ENCODE data around the gene C16orf92.

The C16orf92 gene

GRCh38 chr16:29989111-29989858, 33.7 kb upstream of the C16orf92 start:
- no peak for FAIRE-seq

DNA sequence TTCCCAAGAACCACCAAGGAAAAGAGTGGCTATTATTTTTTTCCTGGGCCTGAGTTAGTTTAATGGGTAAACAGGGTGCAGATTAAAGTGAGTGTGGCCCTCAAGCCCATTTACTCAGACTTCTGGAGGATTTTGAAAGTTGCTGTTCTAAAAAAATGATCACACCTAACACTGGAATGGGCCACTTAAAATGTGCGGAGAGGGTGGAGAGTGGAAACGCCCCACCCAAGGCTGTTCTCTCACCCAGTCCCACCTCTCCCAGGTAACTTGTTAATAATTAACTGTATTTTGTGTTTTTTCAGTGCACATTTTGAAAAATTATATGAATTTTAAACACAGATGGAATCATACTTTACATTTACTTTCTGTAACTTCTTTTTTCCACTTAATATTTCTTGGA, 33.0 kb upstream of the C16orf92 start:
- FAIRE-seq: no peak

GRCh38 chr16:29990883-29991570, 32.0 kb upstream of the C16orf92 start:
- FAIRE-seq: no peak

GRCh38 chr16:29991571-29991904, 31.5 kb upstream of the C16orf92 start:
- no peak for FAIRE-seq

- peak; percentile 4 for FAIRE-seq
These were observed 30.5 kb upstream of the C16orf92 start for GRCh38 chr16:29992344-29992967.

DNA sequence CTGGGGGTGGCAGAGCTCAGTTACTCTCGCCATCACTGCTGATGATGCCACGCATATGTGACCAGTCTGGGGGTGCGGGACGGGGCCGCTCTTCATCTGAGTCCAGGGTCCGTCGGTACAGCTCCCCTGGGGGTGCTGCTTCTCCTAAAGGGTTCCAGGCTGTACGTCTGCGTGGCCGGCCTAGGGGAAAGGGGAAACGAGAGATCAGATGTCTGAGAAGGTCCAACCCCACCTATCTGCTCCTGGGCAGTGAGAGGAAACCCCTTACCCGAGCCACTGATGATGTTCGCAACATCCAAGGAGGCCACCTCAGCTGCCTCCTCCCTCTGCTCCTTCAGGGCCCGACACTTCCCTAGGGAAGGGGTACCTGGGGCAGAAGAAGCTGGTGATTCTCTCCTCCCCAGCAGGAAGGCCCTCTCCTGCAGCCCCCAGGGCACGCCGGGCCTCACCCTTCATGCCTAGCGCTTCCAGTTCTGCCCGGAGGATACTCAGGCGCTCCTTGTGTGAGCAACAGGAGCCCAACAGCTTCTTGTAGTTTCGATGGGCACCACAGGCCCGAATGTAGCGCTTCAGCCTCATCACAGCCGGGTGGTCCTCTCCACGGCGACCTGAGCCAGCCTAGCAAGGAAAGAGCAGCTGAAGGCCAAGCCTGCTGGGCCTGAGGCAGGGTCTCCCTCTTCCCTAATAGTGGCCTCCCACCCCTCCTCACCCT, 29.7 kb upstream of the C16orf92 start:
- FAIRE-seq: no peak

DNA sequence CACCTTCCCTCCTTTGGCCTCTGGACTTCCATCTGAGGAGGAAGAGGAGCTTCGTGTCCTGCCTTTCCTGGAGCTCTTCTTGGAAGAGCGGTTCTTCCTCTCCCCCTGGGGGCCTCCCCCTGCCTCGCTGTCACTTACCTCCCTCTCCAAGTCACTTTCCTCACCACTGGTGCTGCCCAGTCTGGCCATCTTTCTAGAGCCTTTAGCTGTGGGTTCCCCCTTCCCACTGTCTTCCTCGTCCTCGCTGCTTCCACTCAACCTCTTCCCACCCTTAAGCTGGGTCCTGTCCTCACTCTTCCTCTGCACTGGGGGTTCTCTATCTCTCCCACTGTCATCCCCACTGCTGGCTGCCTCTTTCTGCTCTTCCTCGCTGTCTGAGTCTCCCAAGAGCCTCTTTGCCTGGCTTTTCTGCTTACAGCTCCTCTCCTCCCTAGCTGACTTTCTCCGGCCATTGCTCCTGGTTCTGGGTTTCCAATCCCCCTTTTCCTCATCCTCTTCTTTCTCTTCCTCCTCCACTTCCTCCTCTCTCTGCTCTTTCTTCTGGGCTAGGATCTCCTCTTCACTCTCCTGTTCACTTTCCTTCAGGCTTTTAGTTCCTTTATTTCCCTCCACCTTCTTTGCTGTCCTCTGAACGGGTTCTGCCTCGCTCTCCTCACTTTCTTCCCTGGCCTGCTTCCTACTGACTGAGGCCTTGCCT, 28.9 kb upstream of the C16orf92 start:
- no peak for FAIRE-seq

DNA sequence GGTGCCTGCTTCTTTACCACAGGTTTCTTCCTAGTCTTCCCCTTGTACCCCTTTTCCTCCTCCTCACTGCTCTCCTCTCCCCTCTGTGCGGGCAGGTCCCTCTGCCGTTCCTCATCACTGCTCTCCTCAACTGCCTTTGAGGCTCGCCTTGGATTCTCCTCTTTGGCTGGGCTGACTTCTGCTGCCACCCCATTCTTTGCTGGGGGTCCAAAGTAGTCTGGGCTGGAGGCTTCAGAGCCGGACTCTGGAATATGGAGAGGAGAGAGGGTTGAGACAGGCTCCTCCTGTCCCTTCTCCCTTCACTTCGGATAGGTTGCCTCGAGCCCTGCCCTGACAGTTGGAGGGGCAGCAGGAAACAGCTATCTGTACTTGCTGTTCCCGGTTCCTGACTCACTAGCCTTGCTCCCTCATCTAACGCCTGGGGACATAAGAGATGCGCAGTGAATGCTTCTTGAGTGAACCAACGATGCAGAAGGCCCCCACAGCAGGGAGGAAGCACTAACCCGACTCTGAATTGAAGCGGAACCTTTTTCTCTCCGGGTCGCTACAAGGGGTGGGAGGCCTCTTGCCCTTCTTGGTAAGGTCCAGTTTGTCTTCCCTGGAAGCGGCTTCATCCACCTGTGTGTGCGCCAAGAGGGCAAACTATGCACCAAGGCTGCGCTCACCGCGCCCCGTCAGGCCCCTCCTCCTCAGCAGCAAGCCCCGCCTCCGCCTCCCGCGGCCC, 28.2 kb upstream of the C16orf92 start:
- FAIRE-seq: no peak

DNA sequence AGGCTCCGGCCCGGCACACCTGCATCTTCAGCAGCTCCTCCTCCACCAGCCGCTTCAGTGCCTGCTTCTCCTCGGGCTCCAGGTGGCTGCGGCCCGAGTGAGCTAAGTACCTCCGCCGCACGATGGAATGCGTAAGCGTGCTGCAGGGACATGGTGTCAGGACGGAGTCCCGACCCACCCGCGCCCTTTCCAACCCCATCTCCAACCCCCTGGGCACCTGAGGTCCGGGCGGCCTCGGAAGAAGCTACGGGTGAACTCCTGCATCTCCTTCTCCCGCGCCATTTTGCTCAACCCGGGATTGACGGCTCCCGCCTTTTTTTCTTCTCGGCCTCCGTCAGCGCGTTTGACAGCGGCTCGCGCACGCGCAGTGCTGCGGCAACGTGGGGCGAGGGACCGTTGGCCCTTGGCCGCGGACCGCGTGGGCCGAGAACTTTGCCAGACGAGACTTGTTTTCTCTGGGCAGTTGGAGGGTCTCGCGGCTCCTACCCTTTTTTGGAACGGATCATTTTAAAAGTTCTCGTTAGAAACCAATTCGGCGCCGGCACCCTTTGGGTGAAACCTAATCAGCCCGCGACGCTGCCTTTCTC, 27.6 kb upstream of the C16orf92 start, which contains the start of gene HIRIP3:
TSS of gene HIRIP3 (minus strand) at position 294 of the 587 bp plus-strand sequence. CDS start at position 282, 12 bp downstream.
- no peak for FAIRE-seq

DNA sequence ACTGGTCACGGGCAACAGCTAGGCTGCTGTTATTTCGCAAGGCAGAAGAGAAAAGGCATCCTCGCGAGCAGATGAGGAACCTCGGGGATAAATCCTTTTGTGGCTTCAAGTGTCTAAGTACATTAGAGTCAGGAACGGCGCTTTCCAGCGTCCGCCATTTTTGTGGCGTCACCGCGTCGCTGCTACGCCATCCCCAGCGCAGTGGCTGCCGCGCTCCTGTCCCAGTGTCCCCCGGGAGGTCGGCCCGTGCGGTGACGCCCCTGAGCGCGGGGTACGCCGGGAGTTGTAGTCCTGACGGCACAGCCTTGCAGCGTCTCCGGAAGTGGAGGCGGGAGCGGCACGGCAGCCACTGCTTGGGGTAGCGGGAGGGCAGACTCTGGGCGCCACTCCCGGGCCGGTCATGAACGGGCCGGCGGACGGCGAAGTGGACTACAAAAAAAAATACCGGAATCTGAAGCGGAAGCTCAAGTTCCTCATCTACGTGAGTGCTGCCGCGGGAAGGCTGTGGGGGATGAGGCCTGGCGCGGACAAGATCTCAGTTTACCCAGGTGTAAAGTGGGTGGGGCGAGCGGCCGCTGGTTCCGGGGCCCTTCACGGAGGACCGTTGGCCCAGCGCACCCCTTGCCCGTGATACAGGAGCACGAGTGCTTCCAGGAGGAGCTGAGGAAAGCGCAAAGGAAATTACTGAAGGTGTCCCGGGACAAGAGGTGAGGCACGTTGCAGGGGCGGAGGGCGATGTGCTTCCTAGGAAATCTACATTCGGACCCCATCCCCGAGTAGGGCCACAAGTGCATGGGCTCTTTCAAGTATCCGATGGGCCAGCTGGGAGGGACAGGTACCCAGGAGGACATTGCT, 26.9 kb upstream of the C16orf92 start, which contains the start of gene INO80E:
TSS of gene INO80E (plus strand) at position 331 of the 855 bp plus-strand sequence. CDS start at position 401, 70 bp downstream.
- peak; percentile 72 for FAIRE-seq

- no peak for FAIRE-seq
These were observed 26.2 kb upstream of the C16orf92 start for GRCh38 chr16:29996766-29997250.

GRCh38 chr16:29999605-30000004, 23.4 kb upstream of the C16orf92 start:
- no peak for FAIRE-seq

- no peak for FAIRE-seq
These were observed 22.0 kb upstream of the C16orf92 start for GRCh38 chr16:30000735-30001631.

GRCh38 chr16:30002614-30003346, 20.2 kb upstream of the C16orf92 start:
- no peak for FAIRE-seq

- FAIRE-seq: no peak
These were observed 19.2 kb upstream of the C16orf92 start for GRCh38 chr16:30003670-30004423.

DNA sequence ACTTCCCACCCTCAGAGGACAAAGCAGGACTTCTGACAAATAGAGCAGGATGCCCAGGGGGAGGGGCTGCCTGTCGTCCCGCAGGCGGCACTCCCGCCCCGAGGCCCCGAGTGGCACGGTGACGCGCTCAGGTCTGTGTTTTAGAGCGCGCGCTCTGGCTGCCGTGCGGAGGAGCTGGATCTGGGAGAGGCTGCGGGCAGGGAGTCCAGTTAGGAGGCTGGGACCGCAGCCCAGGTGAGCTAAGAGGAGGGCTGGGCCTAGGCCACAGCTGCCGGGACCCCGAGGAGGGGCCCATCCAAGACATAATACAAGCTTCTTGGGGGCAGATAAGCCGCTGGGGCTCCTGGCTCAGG, 18.6 kb upstream of the C16orf92 start:
- FAIRE-seq: no peak

GRCh38 chr16:30004811-30005242, 18.2 kb upstream of the C16orf92 start:
- no peak for FAIRE-seq
